ENCODE measurements around the gene UNC5CL. TPM values are rescaled to one million over a fixed set of nuclear protein-coding genes. Genes with fewer than 3 reads are reported as not detected.

Gene UNC5CL
- polyA plus RNA-seq, 1 donor, result 164 TPM

GRCh38 chr6:41040940-41041536, 2.0 kb upstream of the UNC5CL start:
- Histone ChIP-seq H3K4me1 (ENCODE audit: control insufficient read depth, insufficient read depth, low read length) (peaks cover 43% of the 10 kb centered on the region), H3K27me3 (ENCODE audit: control insufficient read depth, insufficient read depth, low read length) (no peaks in the 10 kb centered on the region), H3K27ac (ENCODE audit: low read length) (peak overlapping the region; percentile 100), H3K4me3 (ENCODE audit: low read length) (no peak overlapping the region), H3K36me3 (ENCODE audit: control insufficient read depth, insufficient read depth, low read length) (no peaks in the 10 kb centered on the region), H3K9me3 (ENCODE audit: control insufficient read depth, low read depth, low read length) (no peaks in the 10 kb centered on the region)
- peak in 1 of 2 donors; percentile 70 for DNase-seq
- no CpG with 5 or more reads among the region's 1 CpG for WGBS (ENCODE audit: insufficient coverage, low lambda C conversion rate)

- WGBS (ENCODE audit: insufficient coverage, low lambda C conversion rate), result no CpG with 5 or more reads among the region's 6 CpGs
- peak overlapping the region; percentile 100 for H3K27ac ChIP-seq (ENCODE audit: low read length)
- no peaks in the 10 kb centered on the region for H3K9me3 ChIP-seq (ENCODE audit: control insufficient read depth, low read depth, low read length)
- H3K4me1 ChIP-seq (ENCODE audit: control insufficient read depth, insufficient read depth, low read length), result peaks cover 40% of the 10 kb centered on the region
- peak; percentile 95 to 98 for DNase-seq
- peaks cover 3% of the 10 kb centered on the region for H3K36me3 ChIP-seq (ENCODE audit: control insufficient read depth, insufficient read depth, low read length)
- H3K4me3 ChIP-seq (ENCODE audit: low read length), result peak overlapping the region; percentile 70
- no peaks in the 10 kb centered on the region for H3K27me3 ChIP-seq (ENCODE audit: control insufficient read depth, insufficient read depth, low read length)
Observed at GRCh38 chr6:41040101-41040939, 1.3 kb upstream of the UNC5CL start.

GRCh38 chr6:41038205-41038604, 816 bp downstream of the UNC5CL start:
- peaks cover 24% of the 10 kb centered on the region for H3K36me3 ChIP-seq (ENCODE audit: control insufficient read depth, insufficient read depth, low read length)
- peak overlapping the region; percentile 70 for H3K4me3 ChIP-seq (ENCODE audit: low read length)
- peak overlapping the region; percentile 100 for H3K27ac ChIP-seq (ENCODE audit: low read length)
- no peaks in the 10 kb centered on the region for H3K27me3 ChIP-seq (ENCODE audit: control insufficient read depth, insufficient read depth, low read length)
- H3K9me3 ChIP-seq (ENCODE audit: control insufficient read depth, low read depth, low read length), result no peaks in the 10 kb centered on the region
- WGBS (ENCODE audit: insufficient coverage, low lambda C conversion rate), result no CpG with 5 or more reads among the region's 3 CpGs
- peaks cover 45% of the 10 kb centered on the region for H3K4me1 ChIP-seq (ENCODE audit: control insufficient read depth, insufficient read depth, low read length)
- DNase-seq, result peak; percentile 73 to 84

- H3K4me3 ChIP-seq (ENCODE audit: low read length), result peak overlapping the region; percentile 70
- H3K27ac ChIP-seq (ENCODE audit: low read length), result peak overlapping the region; percentile 100
- H3K27me3 ChIP-seq (ENCODE audit: control insufficient read depth, insufficient read depth, low read length), result no peaks in the 10 kb centered on the region
- DNase-seq, result no peak
- H3K36me3 ChIP-seq (ENCODE audit: control insufficient read depth, insufficient read depth, low read length), result peaks cover 32% of the 10 kb centered on the region
- peaks cover 39% of the 10 kb centered on the region for H3K4me1 ChIP-seq (ENCODE audit: control insufficient read depth, insufficient read depth, low read length)
- 65% methylated on average over 2 of the region's 13 CpGs for WGBS (ENCODE audit: insufficient coverage, low lambda C conversion rate)
- no peaks in the 10 kb centered on the region for H3K9me3 ChIP-seq (ENCODE audit: control insufficient read depth, low read depth, low read length)
Observed at GRCh38 chr6:41037107-41037900, 1.7 kb downstream of the UNC5CL start.

GRCh38 chr6:41036601-41037000, 2.4 kb downstream of the UNC5CL start:
- no peak for DNase-seq
- H3K36me3 ChIP-seq (ENCODE audit: control insufficient read depth, insufficient read depth, low read length), result peaks cover 39% of the 10 kb centered on the region
- H3K4me1 ChIP-seq (ENCODE audit: control insufficient read depth, insufficient read depth, low read length), result peaks cover 43% of the 10 kb centered on the region
- no CpG with 5 or more reads among the region's 2 CpGs for WGBS (ENCODE audit: insufficient coverage, low lambda C conversion rate)
- H3K27me3 ChIP-seq (ENCODE audit: control insufficient read depth, insufficient read depth, low read length), result no peaks in the 10 kb centered on the region
- peak overlapping the region; percentile 100 for H3K27ac ChIP-seq (ENCODE audit: low read length)
- H3K4me3 ChIP-seq (ENCODE audit: low read length), result peak overlapping the region; percentile 70
- H3K9me3 ChIP-seq (ENCODE audit: control insufficient read depth, low read depth, low read length), result no peaks in the 10 kb centered on the region

- no peaks in the 10 kb centered on the region for H3K9me3 ChIP-seq (ENCODE audit: control insufficient read depth, low read depth, low read length)
- no peaks in the 10 kb centered on the region for H3K27me3 ChIP-seq (ENCODE audit: control insufficient read depth, insufficient read depth, low read length)
- DNase-seq, result no peak
- peak overlapping the region; percentile 100 for H3K27ac ChIP-seq (ENCODE audit: low read length)
- WGBS (ENCODE audit: insufficient coverage, low lambda C conversion rate), result 100% methylated on average over 1 of the region's 3 CpGs
- peak overlapping the region; percentile 70 for H3K4me3 ChIP-seq (ENCODE audit: low read length)
- peaks cover 43% of the 10 kb centered on the region for H3K4me1 ChIP-seq (ENCODE audit: control insufficient read depth, insufficient read depth, low read length)
- peaks cover 43% of the 10 kb centered on the region for H3K36me3 ChIP-seq (ENCODE audit: control insufficient read depth, insufficient read depth, low read length)
Observed at GRCh38 chr6:41036186-41036585, 2.8 kb downstream of the UNC5CL start.

- 60% methylated on average over 1 of the region's 13 CpGs for WGBS (ENCODE audit: insufficient coverage, low lambda C conversion rate)
- H3K4me1 ChIP-seq (ENCODE audit: control insufficient read depth, insufficient read depth, low read length), result peaks cover 42% of the 10 kb centered on the region
- H3K27me3 ChIP-seq (ENCODE audit: control insufficient read depth, insufficient read depth, low read length), result no peaks in the 10 kb centered on the region
- no peak overlapping the region for H3K27ac ChIP-seq (ENCODE audit: low read length)
- peaks cover 67% of the 10 kb centered on the region for H3K36me3 ChIP-seq (ENCODE audit: control insufficient read depth, insufficient read depth, low read length)
- DNase-seq, result no peak
- no peaks in the 10 kb centered on the region for H3K9me3 ChIP-seq (ENCODE audit: control insufficient read depth, low read depth, low read length)
- no peak overlapping the region for H3K4me3 ChIP-seq (ENCODE audit: low read length)
Observed at GRCh38 chr6:41033776-41034175, 5.2 kb downstream of the UNC5CL start.

GRCh38 chr6:41032830-41033229, 6.2 kb downstream of the UNC5CL start:
- Histone ChIP-seq H3K36me3 (ENCODE audit: control insufficient read depth, insufficient read depth, low read length) (peaks cover 74% of the 10 kb centered on the region), H3K9me3 (ENCODE audit: control insufficient read depth, low read depth, low read length) (no peaks in the 10 kb centered on the region), H3K4me3 (ENCODE audit: low read length) (no peak overlapping the region), H3K4me1 (ENCODE audit: control insufficient read depth, insufficient read depth, low read length) (peaks cover 50% of the 10 kb centered on the region), H3K27ac (ENCODE audit: low read length) (no peak overlapping the region), H3K27me3 (ENCODE audit: control insufficient read depth, insufficient read depth, low read length) (no peaks in the 10 kb centered on the region)
- DNase-seq, result no peak
- no CpG with 5 or more reads among the region's 15 CpGs for WGBS (ENCODE audit: insufficient coverage, low lambda C conversion rate)

- peaks cover 36% of the 10 kb centered on the region for H3K4me1 ChIP-seq (ENCODE audit: control insufficient read depth, insufficient read depth, low read length)
- 80% methylated on average over 1 of the region's 13 CpGs for WGBS (ENCODE audit: insufficient coverage, low lambda C conversion rate)
- DNase-seq, result no peak
Observed at GRCh38 chr6:41028561-41029412, 10.2 kb downstream of the UNC5CL start.

More at GRCh38 chr6:41028561-41029412, 10.2 kb downstream of the UNC5CL start:
- Histone ChIP-seq H3K4me3 (ENCODE audit: low read length) (peak overlapping the region; percentile 37), H3K27me3 (ENCODE audit: control insufficient read depth, insufficient read depth, low read length) (no peaks in the 10 kb centered on the region), H3K9me3 (ENCODE audit: control insufficient read depth, low read depth, low read length) (no peaks in the 10 kb centered on the region), H3K27ac (ENCODE audit: low read length) (peak overlapping the region; percentile 47), H3K36me3 (ENCODE audit: control insufficient read depth, insufficient read depth, low read length) (peaks cover 81% of the 10 kb centered on the region)
